Lower leg skin (tissue), 4 donors: Measurements from ENCODE around the gene MMD. TPM values are rescaled to one million over a fixed set of nuclear protein-coding genes. Genes with fewer than 3 reads are reported as not detected.

Source experiments
- DNase-seq, 2 donors: peaks; one replicate each; pipeline ENCODE4 v3.0.0-alpha.2; 2019; ENCODE audit warnings: low spot score in 2 of 2
- H3K4me3 ChIP-seq: fragments of 200-600 bp; sonication (generic); 2 replicates; pipeline ENCODE4 v1.5.1; 2017; ENCODE audit warnings: mild to moderate bottlenecking, low read depth; ENCODE audit not compliant: poor library complexity, severe bottlenecking
- POLR2A ChIP-seq, 2 donors: fragments of 450-650 bp; IDR thresholded peaks; one replicate each; pipeline ENCODE4 v1.6.1; 2016 to 2017; ENCODE audit warnings: antibody characterized with exemption in 2 of 2, mild to moderate bottlenecking in 1 of 2, moderate library complexity in 1 of 2
- WGBS, 2 donors: methylation state at CpG; one replicate each; pipeline ENCODE4 v1.1.5; 2018; 5-methylcytosine and 5-hydroxymethylcytosine counted together
- intact Hi-C: fragments of 100-400 bp; cut with DNase I; formaldehyde crosslinking; loops from one replicate; pipeline ENCODE4 v1.15.0; 2023; ENCODE audit warnings: low total_unique reads
- total RNA-seq, 4 donors: library from RNA; depleted of rRNA; stranded (reverse); fragments of >200 nt; gene quantifications; one replicate each; pipeline ENCODE4 v1.1.0, GENCODE V29; 2016
- TF ChIP-seq, protein P1 (sequence below), 3 donors: fragments of 450-650 bp; IDR thresholded peaks; one replicate each; pipeline ENCODE4 v1.5.1; 2016; ENCODE audit warnings: antibody characterized with exemption in 3 of 3, mild to moderate bottlenecking in 3 of 3, moderate library complexity in 2 of 3

MMD gene
- total RNA-seq, 4 donors from 2014 or later = 3.2 to 9.7 (median 6.8) TPM

DNA sequence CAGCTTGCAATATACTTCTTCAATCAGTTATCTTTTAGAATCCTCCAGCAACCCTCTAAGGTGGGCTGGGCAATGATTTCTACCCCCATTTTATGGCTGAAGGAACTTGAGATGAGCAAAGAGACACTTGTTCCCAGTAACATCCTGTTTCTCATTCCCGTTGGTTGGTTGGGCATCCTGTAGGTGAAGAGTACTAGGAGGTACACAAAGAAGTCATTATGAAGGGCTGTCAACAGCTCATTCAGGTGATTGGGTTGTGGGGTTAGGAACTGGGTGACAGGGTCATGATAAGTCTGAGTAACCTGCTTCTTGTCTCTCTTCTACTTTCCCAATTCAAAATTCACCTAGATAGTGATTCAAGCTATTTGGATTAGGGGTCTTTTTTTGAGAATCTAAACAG is 76.5 kb downstream of the MMD start:
- H3K4me3 ChIP-seq = no peak overlapping the region
- no peak for DNase-seq
- 83 to 85% methylated on average over 1 of the region's 1 CpG for WGBS, 2 donors
- no peak for TF ChIP-seq POLR2A (IDR thresholded peaks at IDR 0.05)
- TF ChIP-seq, protein P1, sequence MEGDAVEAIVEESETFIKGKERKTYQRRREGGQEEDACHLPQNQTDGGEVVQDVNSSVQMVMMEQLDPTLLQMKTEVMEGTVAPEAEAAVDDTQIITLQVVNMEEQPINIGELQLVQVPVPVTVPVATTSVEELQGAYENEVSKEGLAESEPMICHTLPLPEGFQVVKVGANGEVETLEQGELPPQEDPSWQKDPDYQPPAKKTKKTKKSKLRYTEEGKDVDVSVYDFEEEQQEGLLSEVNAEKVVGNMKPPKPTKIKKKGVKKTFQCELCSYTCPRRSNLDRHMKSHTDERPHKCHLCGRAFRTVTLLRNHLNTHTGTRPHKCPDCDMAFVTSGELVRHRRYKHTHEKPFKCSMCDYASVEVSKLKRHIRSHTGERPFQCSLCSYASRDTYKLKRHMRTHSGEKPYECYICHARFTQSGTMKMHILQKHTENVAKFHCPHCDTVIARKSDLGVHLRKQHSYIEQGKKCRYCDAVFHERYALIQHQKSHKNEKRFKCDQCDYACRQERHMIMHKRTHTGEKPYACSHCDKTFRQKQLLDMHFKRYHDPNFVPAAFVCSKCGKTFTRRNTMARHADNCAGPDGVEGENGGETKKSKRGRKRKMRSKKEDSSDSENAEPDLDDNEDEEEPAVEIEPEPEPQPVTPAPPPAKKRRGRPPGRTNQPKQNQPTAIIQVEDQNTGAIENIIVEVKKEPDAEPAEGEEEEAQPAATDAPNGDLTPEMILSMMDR (IDR thresholded peaks at IDR 0.05) = no peak
- intact Hi-C loops = loop anchor here (5.0 kb wide), 1 partner anchor 353 kb away; no protein-coding TSS in a partner anchor

DNA sequence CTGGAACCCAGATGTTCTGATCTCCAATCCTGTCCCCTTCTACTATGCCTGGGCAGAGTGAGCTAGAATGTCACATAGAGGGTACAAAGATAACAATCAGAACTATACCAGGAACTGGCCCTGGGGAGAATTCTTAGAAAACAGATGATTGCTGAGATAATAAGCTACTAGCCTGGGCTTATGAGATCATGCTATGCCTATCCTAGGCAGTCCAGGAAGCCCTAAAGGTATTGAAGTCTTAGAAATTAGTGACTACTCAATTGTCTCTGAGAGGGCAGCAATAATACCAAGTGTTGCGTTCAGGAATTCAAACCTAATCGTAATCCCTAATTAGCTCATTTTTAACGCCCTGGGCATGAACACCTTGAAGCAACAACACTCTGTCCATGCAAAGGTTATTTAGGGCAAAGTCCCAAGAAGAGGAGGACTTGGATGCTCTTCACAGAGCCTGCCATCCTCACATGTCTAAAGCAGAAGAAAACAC is 77.1 kb downstream of the MMD start:
- WGBS, 2 donors = 58 to 63% methylated on average over 3 of the region's 3 CpGs
- intact Hi-C loops = no loop called here
- no peak for TF ChIP-seq POLR2A (IDR thresholded peaks at IDR 0.05)
- TF ChIP-seq, protein P1 (IDR thresholded peaks at IDR 0.05) = no peak
- no peak for DNase-seq
- H3K4me3 ChIP-seq = no peak overlapping the region

DNA sequence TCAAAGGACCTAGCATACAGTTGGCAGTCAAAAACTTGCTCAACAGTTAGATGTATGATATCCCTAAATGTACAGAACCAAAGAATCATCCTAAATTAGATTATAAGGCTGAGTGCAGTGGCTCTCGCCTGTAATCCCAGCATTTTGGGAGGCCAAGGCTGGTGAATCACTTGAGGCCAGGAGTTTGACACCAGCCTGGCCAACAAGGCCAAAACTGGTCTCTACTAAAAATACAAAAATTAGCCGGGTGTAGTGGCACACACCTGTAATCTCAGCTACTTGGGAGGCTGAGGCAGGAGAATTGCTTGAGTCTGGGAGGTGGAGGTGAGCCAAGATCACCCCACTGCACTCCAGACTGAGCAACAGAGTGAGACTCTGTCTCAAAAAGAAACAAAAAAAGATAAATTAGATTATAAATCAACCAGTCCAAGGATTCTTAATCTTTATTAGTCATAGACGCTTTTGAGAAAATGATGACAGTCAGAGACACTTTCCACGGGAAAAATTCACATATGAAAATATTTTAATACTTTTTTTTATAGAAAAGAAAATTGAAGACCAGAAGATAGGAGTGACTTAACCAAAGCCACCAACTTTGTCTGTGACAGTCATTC is 77.6 kb downstream of the MMD start:
- no peak for DNase-seq
- TF ChIP-seq, protein P1 (IDR thresholded peaks at IDR 0.05) = no peak
- TF ChIP-seq POLR2A (IDR thresholded peaks at IDR 0.05) = no peak
- WGBS, 2 donors = 65 to 66% methylated on average over 4 of the region's 4 CpGs
- no peak overlapping the region for H3K4me3 ChIP-seq
- intact Hi-C loops = no loop called here

DNA sequence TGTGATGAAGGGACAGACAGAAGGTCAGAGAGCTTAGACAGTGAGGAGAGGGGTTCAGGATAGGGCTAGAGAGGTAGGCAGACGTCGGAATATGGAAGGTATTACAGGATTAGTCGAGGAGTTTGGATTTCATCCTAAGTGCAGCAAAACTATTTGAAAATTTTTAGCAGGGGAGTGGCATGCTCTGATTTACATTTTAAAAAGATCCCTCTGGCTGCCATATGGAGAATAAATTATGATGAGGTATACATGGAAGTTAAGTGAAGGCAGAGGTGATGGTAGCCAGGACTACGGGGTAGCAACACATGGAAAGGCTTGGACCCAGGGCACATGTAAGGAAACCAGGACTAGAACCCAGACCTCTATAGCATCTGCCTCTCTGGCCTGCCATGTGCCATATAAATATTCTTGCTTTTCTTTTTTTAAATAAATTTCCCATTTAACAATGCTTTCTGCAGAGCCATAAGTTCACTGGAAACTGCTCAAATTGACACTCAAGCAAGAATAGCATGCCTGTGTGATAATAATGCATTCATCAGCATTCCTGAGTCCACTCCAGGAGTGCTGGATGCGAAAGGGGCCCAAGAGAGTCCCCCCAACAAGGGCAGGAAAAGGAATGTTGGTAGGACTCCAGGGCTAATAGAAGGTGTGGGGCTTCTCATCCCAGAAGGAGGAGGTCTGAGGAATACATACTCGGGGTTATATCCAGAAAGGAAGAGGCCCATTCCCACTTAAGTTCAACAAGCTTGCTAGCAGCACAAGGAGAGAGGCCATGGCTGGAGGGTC is 78.6 kb downstream of the MMD start:
- no peak for TF ChIP-seq POLR2A (IDR thresholded peaks at IDR 0.05)
- TF ChIP-seq, protein P1 (IDR thresholded peaks at IDR 0.05) = no peak
- intact Hi-C loops = no loop called here
- no peak for DNase-seq
- WGBS, 2 donors = 67 to 68% methylated on average over 6 of the region's 6 CpGs
- no peak overlapping the region for H3K4me3 ChIP-seq

Other genes with a start within 250 kb of the MMD start
- 10 to 100 TPM; 19.8 to 46.7 (median 29.9) TPM for gene HLF, start 156.9 kb downstream of the MMD start, total RNA-seq
- not detected for gene SMIM36, start 89.6 kb upstream of the MMD start, total RNA-seq